Stimulated activated CD8-positive, alpha-beta memory T cell treated with anti-CD3 and anti-CD28 coated beads, Interleukin-12 subunit alpha, Interleukin-12 subunit beta, amount 100 ng/mL, for 24 hours (primary cell): ENCODE measurements around the gene RDX.
"Not testable (repeated sequence)": the region's sequence is repeated elsewhere in the genome, so short reads cannot be mapped to it uniquely, and the experiment has no call there.

Experiments
- DNase-seq: peaks from one replicate; pipeline ENCODE4 v3.0.0-alpha.2; 2020; ENCODE audit errors: extremely low read depth

RDX gene

GRCh38 chr11:110199184-110199981 is 97.0 kb downstream of the RDX start:
- DNase-seq = no peak

GRCh38 chr11:110198031-110198729 is 98.2 kb downstream of the RDX start:
- no peak for DNase-seq

- DNase-seq = no peak
Measured at GRCh38 chr11:110196884-110197420, 99.5 kb downstream of the RDX start.

- no peak for DNase-seq
Measured at GRCh38 chr11:110196241-110196754, 100.1 kb downstream of the RDX start.

- DNase-seq = not testable (repeated sequence)
Measured at GRCh38 chr11:110194211-110194766, 102.1 kb downstream of the RDX start.

GRCh38 chr11:110192604-110193282 is 103.7 kb downstream of the RDX start:
- DNase-seq = not testable (repeated sequence)

GRCh38 chr11:110190885-110191284 is 105.5 kb downstream of the RDX start:
- no peak for DNase-seq

- DNase-seq = no peak
Measured at GRCh38 chr11:110187731-110188130, 108.7 kb downstream of the RDX start.

- DNase-seq = no peak
Measured at GRCh38 chr11:110186867-110187266, 109.5 kb downstream of the RDX start.

- no peak for DNase-seq
Measured at GRCh38 chr11:110186456-110186855, 110.0 kb downstream of the RDX start.

GRCh38 chr11:110185599-110185998 is 110.8 kb downstream of the RDX start:
- no peak for DNase-seq

- DNase-seq = no peak
Measured at GRCh38 chr11:110185121-110185591, 111.3 kb downstream of the RDX start.

- no peak for DNase-seq
Measured at GRCh38 chr11:110184456-110184855, 112.0 kb downstream of the RDX start.

GRCh38 chr11:110182886-110183285 is 113.5 kb downstream of the RDX start:
- no peak for DNase-seq

GRCh38 chr11:110179064-110179463 is 117.3 kb downstream of the RDX start:
- no peak for DNase-seq

- DNase-seq = no peak
Measured at GRCh38 chr11:110177086-110177456, 119.3 kb downstream of the RDX start.

- DNase-seq = no peak
Measured at GRCh38 chr11:110176366-110177085, 119.9 kb downstream of the RDX start.

- DNase-seq = no peak
Measured at GRCh38 chr11:110174645-110175310, 121.6 kb downstream of the RDX start.

GRCh38 chr11:110173811-110174644 is 122.4 kb downstream of the RDX start:
- DNase-seq = peak; percentile 19
